Esophagus (tissue), 2 donors: ENCODE measurements around the gene PNPLA2. TPM values are rescaled to one million over a fixed set of nuclear protein-coding genes. Genes with fewer than 3 reads are reported as not detected.

Source experiments
- H3K27ac ChIP-seq, 2 donors: one replicate each; pipeline ENCODE4 v1.5.1; 2013; ENCODE audit warnings: low read depth in 2 of 2, mild to moderate bottlenecking in 2 of 2, inconsistent platforms in 1 of 2, low read length in 1 of 2, moderate library complexity in 1 of 2
- H3K27me3 ChIP-seq, 2 donors: one replicate each; pipeline ENCODE4 v1.6.1; 2013; ENCODE audit warnings: low read length in 2 of 2, control low read depth in 1 of 2, mild to moderate bottlenecking in 1 of 2; ENCODE audit not compliant: insufficient read depth in 2 of 2, control insufficient read depth in 1 of 2
- H3K36me3 ChIP-seq, 2 donors: one replicate each; pipeline ENCODE4 v1.6.1; 2013; ENCODE audit warnings: low read length in 1 of 2; ENCODE audit not compliant: control insufficient read depth in 2 of 2, insufficient read depth in 2 of 2
- H3K4me1 ChIP-seq, 2 donors: one replicate each; pipeline ENCODE4 v1.6.1; 2013; ENCODE audit warnings: low read length in 1 of 2; ENCODE audit not compliant: control insufficient read depth in 2 of 2, insufficient read depth in 2 of 2
- H3K4me3 ChIP-seq, 2 donors: one replicate each; pipeline ENCODE4 v1.5.1; 2013; ENCODE audit warnings: low read length in 2 of 2, mild to moderate bottlenecking in 2 of 2, low read depth in 1 of 2, moderate library complexity in 1 of 2
- H3K9me3 ChIP-seq, 2 donors: one replicate each; pipeline ENCODE4 v1.6.1; 2013; ENCODE audit warnings: mild to moderate bottlenecking in 2 of 2, low read depth in 1 of 2, low read length in 1 of 2, moderate library complexity in 1 of 2; ENCODE audit not compliant: control insufficient read depth in 2 of 2, insufficient read depth in 1 of 2
- WGBS, 2 donors: extraction: QIAGEN DNeasy Blood & Tissue Kit; methylation state at CpG; one replicate each; pipeline ENCODE4 v1.1.7; 2013; 5-methylcytosine and 5-hydroxymethylcytosine counted together
- polyA plus RNA-seq, 2 donors: library from polyadenylated mRNA; stranded (reverse); fragments of 200-250 nt; gene quantifications; one replicate each; pipeline ENCODE4 v1.2.3, GENCODE V29; 2013
- donor health status: healthy with polysubstance abuse.
- donor health status: Bipolar disorder and iron deficiency.

The PNPLA2 gene
- polyA plus RNA-seq, 2 donors: 51.7 to 53.2 TPM

DNA sequence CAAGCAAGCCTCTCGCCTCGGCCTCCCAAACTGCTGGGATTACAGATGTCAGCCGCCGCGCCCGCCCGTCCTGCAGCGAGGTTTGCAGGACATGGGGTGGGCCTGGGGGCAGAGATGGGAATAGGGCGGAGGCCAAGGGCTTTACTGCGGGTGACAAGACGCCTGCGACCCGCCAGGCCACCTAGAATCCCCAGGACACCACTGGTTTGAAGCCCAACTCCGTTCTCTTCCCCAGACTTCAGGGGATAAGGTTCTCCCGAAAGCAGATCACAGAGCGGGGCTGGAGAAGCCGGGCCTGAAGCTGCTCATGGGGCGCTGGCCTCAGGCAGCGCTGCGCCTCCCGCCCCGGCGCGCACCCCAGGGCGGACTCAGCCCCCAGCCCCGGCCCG lies 23.3 kb downstream of the PNPLA2 start:
- Histone ChIP-seq H3K9me3 (no peaks in the 10 kb centered on the region), H3K36me3 (peaks cover 3 to 26% of the 10 kb centered on the region in 2 donors), H3K4me1 (peaks cover 10 to 23% of the 10 kb centered on the region in 2 donors), H3K27ac (peak overlapping the region; percentile 72 to 79), H3K27me3 (no peaks in the 10 kb centered on the region), H3K4me3 (peak overlapping the region; percentile 72 to 92)
- 0 to 1% methylated on average over 27 of the region's 27 CpGs for WGBS, 2 donors

DNA sequence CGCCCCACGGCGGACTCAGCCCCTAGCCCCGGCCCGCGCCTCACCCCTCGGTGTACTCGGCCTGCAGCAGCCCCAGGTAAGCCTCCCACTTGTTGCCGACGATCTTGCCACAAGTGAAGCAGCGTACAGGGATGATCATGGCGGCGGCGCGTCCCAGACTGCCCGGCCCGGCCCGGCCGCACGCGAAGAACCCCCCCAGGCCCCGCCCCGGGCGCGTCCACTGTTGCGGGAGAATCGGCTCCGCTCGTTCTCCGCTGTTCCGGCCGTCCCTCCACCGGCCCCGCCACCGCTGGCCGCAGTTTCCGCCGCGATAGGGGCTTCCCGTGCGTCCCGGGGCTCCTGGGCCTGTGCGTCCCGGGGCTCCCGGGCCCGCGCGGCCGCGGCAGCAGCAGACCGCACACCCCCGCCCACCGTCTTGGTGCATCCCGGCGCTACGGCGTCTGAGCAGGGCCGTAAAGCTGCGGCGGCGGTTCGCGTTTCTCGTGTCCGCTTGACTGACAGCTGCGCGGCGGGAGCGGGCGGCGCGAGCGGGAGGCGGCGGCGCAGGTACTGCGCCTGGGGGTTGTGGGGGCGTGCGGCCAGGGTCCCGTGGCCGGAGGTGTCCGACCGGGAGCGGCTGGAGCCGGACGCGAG lies 23.8 kb downstream of the PNPLA2 start, which contains the start of the genes POLR2L and TSPAN4:
POLR2L (minus strand) TSS at position 160 of the 633 bp plus-strand sequence; CDS start at position 139, 21 bp downstream.
TSPAN4 (plus strand) TSS at position 483 of the 633 bp plus-strand sequence. CDS start 7,453 bp downstream, outside the sequence.
- 0% methylated on average over 59 to 87 of the region's 87 CpGs for WGBS, 2 donors
- Histone ChIP-seq H3K27me3 (no peaks in the 10 kb centered on the region), H3K9me3 (no peaks in the 10 kb centered on the region), H3K4me3 (peak within 1 kb of the TSS; percentile 72 to 92), H3K4me1 (peaks cover 10 to 23% of the 10 kb centered on the region in 2 donors), H3K36me3 (peaks cover 0 to 21% of the 10 kb centered on the region in 2 donors), H3K27ac (peak within 1 kb of the TSS; percentile 72 to 79)

DNA sequence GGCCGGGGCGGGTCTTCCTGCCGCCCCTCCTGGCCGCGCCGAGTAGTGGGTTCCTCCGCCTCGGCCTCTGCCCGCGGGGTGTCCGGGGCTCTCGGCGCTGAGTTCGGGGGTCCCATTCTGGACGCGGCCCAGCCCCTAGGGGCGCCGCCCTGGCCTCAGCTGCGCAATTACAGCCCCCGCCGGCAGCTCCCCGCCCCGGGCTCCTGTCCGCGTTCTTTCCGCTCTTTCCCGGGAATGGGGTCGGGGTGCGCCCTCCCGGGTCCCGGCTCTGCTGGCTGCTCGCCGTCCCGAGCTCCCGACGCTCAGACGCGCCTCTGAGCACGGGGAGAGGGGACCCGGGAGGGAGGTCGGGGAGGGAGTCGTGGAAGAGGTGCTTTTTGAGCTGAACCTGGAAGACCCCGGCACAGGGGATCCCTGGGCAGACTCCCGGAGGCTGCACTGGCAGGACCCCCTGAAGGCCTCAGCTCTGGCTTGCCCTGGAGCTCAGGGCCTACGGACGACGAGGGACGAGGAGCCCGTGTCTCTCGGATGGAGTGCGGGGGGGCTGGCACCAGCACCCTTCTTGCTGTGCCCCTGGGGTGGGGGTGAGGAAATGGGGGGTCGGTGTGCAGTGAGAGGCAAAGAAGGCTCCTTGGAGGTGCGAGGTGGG lies 24.5 kb downstream of the PNPLA2 start:
- Histone ChIP-seq H3K36me3 (peaks cover 0 to 16% of the 10 kb centered on the region in 2 donors), H3K27me3 (no peaks in the 10 kb centered on the region), H3K9me3 (no peaks in the 10 kb centered on the region), H3K27ac (peak overlapping the region; percentile 72 to 79), H3K4me1 (peaks cover 10 to 23% of the 10 kb centered on the region in 2 donors), H3K4me3 (peak overlapping the region; percentile 72 to 92)
- 0 to 1% methylated on average over 36 to 53 of the region's 53 CpGs for WGBS, 2 donors

DNA sequence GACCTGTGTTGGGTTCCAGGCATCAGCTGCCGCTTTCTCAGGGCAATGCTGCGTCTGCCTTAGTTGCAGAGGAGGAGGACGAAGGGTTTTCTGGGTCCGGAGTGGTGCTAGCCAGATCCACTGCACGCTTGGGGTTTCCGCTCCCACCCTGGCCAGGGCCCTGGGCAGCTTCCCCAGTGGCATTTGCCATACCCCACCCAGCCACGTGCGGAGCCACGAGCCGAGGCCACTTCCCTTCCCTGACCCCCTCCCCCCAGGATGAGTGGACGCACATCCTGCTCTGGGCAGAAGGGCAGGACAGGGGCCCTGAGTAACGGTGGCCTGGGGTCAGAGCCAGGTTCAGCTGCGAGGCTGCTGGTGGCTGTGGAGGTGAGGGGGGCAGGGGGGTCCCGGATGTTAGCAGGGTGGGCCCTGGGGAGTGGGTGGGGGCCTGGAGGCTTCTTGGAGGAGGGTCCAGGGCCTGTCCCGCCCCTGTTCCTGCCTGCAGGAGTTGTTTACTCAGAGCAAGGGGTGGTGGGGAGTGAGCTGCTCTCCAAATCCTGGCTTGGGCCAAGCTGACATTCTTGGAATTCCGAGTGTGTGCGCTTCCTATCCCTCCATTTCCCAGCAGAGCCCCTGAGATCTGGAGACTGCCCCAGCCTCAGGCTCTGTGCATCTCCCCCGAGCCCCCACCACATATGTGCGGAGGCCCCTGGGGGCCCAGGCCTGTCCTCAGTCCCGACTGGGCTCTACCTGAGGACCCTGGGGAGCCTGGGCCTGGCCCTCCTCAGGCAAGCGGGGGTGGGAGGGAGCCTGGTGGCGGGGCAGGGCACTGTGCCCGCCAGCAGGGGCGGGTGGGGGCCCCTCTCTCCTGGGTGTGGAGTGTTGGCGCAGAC lies 25.3 kb downstream of the PNPLA2 start:
- Histone ChIP-seq H3K27me3 (no peaks in the 10 kb centered on the region), H3K36me3 (peaks cover 0 to 8% of the 10 kb centered on the region in 2 donors), H3K4me1 (peaks cover 14 to 23% of the 10 kb centered on the region in 2 donors), H3K27ac (peak overlapping the region; percentile 72 to 79), H3K4me3 (peak overlapping the region; percentile 72 to 92), H3K9me3 (no peaks in the 10 kb centered on the region)
- WGBS, 2 donors: 4 to 7% methylated on average over 21 to 25 of the region's 25 CpGs

GRCh38 chr11:844693-845644 lies 26.3 kb downstream of the PNPLA2 start:
- Histone ChIP-seq H3K27ac (peak overlapping the region; percentile 72 to 79), H3K9me3 (no peaks in the 10 kb centered on the region), H3K36me3 (peaks cover 0 to 3% of the 10 kb centered on the region in 2 donors), H3K4me1 (peaks cover 19 to 25% of the 10 kb centered on the region in 2 donors), H3K27me3 (peaks cover 0 to 5% of the 10 kb centered on the region in 2 donors), H3K4me3 (peak overlapping the region in 1 of 2 donors; percentile 72)
- 28 to 32% methylated on average over 30 to 31 of the region's 31 CpGs for WGBS, 2 donors

GRCh38 chr11:845872-846495 lies 27.3 kb downstream of the PNPLA2 start:
- no peaks in the 10 kb centered on the region for H3K36me3 ChIP-seq
- no peaks in the 10 kb centered on the region for H3K9me3 ChIP-seq
- peaks cover 0 to 5% of the 10 kb centered on the region in 2 donors for H3K27me3 ChIP-seq
- H3K27ac ChIP-seq: peak overlapping the region in 1 of 2 donors; percentile 79
- H3K4me1 ChIP-seq: peaks cover 19 to 22% of the 10 kb centered on the region in 2 donors
- WGBS, 2 donors: 41 to 44% methylated on average over 8 of the region's 8 CpGs
- H3K4me3 ChIP-seq: no peak overlapping the region

DNA sequence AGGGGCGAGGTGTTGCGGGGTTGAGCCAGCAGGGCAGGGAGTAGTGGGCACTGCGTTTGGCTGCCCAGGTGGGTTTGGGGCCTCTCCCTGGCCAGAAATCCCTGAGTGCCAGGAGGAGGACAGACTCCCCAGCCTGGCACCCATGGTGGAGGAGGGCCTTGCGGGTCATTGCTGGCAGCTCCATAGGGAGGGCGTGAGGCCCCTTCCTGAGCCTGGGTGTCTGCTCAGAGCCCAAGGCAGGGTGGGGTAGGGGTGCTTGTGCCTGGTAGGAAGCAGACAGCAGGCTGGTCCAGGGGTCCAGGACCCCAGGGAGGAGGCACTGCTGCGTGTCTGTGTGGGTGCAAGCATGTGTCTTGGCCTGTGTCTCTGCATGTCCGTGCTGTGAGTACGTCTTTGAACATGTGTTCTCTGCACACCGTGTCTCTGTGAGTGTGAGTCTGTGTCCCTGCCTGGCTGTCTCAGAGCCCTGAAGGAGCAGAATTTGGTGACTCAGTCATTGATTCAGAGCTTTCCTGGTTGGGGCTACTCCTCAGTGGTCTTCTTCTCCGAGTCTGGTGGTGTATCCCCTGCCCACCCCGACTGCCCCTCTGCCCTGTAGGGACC lies 27.9 kb downstream of the PNPLA2 start:
- H3K36me3 ChIP-seq: no peaks in the 10 kb centered on the region
- 51 to 62% methylated on average over 11 of the region's 11 CpGs for WGBS, 2 donors
- H3K9me3 ChIP-seq: no peaks in the 10 kb centered on the region
- H3K27me3 ChIP-seq: peaks cover 0 to 5% of the 10 kb centered on the region in 2 donors
- peak overlapping the region in 1 of 2 donors; percentile 24 for H3K27ac ChIP-seq
- H3K4me3 ChIP-seq: no peak overlapping the region
- peaks cover 15 to 22% of the 10 kb centered on the region in 2 donors for H3K4me1 ChIP-seq

DNA sequence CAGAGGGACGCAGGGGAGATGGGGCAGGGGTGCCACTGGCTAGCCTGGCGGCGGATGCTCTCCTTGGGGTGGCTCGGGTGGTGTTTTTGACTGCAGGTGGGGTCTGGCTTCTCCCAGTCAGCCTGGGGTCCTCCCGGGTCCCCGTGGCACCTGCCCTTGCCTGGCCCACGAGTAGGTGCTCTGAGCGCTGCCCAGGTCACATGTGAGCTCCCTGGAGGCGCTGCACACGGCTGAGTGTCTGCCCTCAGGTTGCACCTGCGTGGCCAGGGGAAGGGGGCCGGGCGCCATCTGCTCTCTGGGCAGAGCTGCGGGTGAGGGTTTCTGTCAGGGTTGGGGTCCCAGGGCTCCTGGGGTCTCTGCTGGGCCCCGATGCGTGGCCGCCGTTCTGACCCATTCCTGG lies 29.2 kb downstream of the PNPLA2 start:
- no peak overlapping the region for H3K27ac ChIP-seq
- H3K36me3 ChIP-seq: no peaks in the 10 kb centered on the region
- H3K9me3 ChIP-seq: no peaks in the 10 kb centered on the region
- peaks cover 15 to 22% of the 10 kb centered on the region in 2 donors for H3K4me1 ChIP-seq
- WGBS, 2 donors: 76 to 79% methylated on average over 18 of the region's 18 CpGs
- no peak overlapping the region for H3K4me3 ChIP-seq
- peaks cover 0 to 5% of the 10 kb centered on the region in 2 donors for H3K27me3 ChIP-seq
